Measurements from ENCODE around the gene DIO2.

DIO2 gene

GRCh38 chr14:80167793-80168448, 43.4 kb downstream of the DIO2 start:
- no peak for DNase-seq

- DNase-seq = no peak
Observed at GRCh38 chr14:80164991-80165721, 46.1 kb downstream of the DIO2 start.

GRCh38 chr14:80152763-80153162, 58.5 kb downstream of the DIO2 start:
- no peak for DNase-seq

- no peak for DNase-seq
Observed at GRCh38 chr14:80152166-80152565, 59.1 kb downstream of the DIO2 start.

- DNase-seq = no peak
Observed at GRCh38 chr14:80150301-80150700, 61.0 kb downstream of the DIO2 start.
